RPMI8226 (cell line): Measurements from ENCODE around the gene SSR4.
"Not testable (repeated sequence)": the region's sequence is repeated elsewhere in the genome, so short reads cannot be mapped to it uniquely, and the experiment has no call there.

Experiments used
- DNase-seq: peaks from one replicate; pipeline ENCODE4 v3.0.0-alpha.2; 2015

SSR4 gene

GRCh38 chrX:153807976-153808375, 13.5 kb downstream of the SSR4 start:
- DNase-seq, result no peak

- DNase-seq, result no peak
Measured at GRCh38 chrX:153812220-153812619, 17.8 kb downstream of the SSR4 start.

GRCh38 chrX:153813161-153813560, 18.7 kb downstream of the SSR4 start:
- no peak for DNase-seq

GRCh38 chrX:153814591-153815315, 20.3 kb downstream of the SSR4 start:
- peak; percentile 32 for DNase-seq

GRCh38 chrX:153816831-153817690, 22.6 kb downstream of the SSR4 start:
- DNase-seq, result peak; percentile 51

- DNase-seq, result not testable (repeated sequence)
Measured at GRCh38 chrX:153818064-153818463, 23.6 kb downstream of the SSR4 start.

- peak; percentile 41 for DNase-seq
Measured at GRCh38 chrX:153818571-153819383, 24.3 kb downstream of the SSR4 start.

GRCh38 chrX:153819384-153820040, 25.0 kb downstream of the SSR4 start:
- no peak for DNase-seq

- DNase-seq, result peak; percentile 58
Measured at GRCh38 chrX:153820601-153821000, 26.1 kb downstream of the SSR4 start.

GRCh38 chrX:153821066-153821465, 26.6 kb downstream of the SSR4 start:
- no peak for DNase-seq

- DNase-seq, result no peak
Measured at GRCh38 chrX:153824348-153824747, 29.9 kb downstream of the SSR4 start.

- no peak for DNase-seq
Measured at GRCh38 chrX:153825042-153825441, 30.6 kb downstream of the SSR4 start.

GRCh38 chrX:153827016-153827415, 32.5 kb downstream of the SSR4 start:
- DNase-seq, result no peak

GRCh38 chrX:153827903-153828302, 33.4 kb downstream of the SSR4 start:
- DNase-seq, result no peak

- no peak for DNase-seq
Measured at GRCh38 chrX:153828308-153828707, 33.8 kb downstream of the SSR4 start.

GRCh38 chrX:153828723-153829548, 34.5 kb downstream of the SSR4 start:
- no peak for DNase-seq

- DNase-seq, result no peak
Measured at GRCh38 chrX:153829549-153829798, 35.0 kb downstream of the SSR4 start.

- DNase-seq, result no peak
Measured at GRCh38 chrX:153829799-153830639, 35.6 kb downstream of the SSR4 start, which contains the start of gene PDZD4. Gene PDZD4 (minus strand): TSS chrX:153830544. CDS start chrX:153830298, 246 bp downstream.

- no peak for DNase-seq
Measured at GRCh38 chrX:153830640-153831428, 36.4 kb downstream of the SSR4 start.
